ENCODE measurements around the gene RAD51B.

The RAD51B gene

GRCh38 chr14:68610251-68610793 is 790.7 kb downstream of the RAD51B start:
- H3K4me3 ChIP-seq (ENCODE audit: low read length), result no peak overlapping the region
- TF ChIP-seq, protein P1, sequence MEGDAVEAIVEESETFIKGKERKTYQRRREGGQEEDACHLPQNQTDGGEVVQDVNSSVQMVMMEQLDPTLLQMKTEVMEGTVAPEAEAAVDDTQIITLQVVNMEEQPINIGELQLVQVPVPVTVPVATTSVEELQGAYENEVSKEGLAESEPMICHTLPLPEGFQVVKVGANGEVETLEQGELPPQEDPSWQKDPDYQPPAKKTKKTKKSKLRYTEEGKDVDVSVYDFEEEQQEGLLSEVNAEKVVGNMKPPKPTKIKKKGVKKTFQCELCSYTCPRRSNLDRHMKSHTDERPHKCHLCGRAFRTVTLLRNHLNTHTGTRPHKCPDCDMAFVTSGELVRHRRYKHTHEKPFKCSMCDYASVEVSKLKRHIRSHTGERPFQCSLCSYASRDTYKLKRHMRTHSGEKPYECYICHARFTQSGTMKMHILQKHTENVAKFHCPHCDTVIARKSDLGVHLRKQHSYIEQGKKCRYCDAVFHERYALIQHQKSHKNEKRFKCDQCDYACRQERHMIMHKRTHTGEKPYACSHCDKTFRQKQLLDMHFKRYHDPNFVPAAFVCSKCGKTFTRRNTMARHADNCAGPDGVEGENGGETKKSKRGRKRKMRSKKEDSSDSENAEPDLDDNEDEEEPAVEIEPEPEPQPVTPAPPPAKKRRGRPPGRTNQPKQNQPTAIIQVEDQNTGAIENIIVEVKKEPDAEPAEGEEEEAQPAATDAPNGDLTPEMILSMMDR (conservative IDR thresholded peaks at IDR 0.05; ENCODE audit: low read depth, low read length), result no peak
- no peak for DNase-seq (ENCODE audit: low read depth)

DNA sequence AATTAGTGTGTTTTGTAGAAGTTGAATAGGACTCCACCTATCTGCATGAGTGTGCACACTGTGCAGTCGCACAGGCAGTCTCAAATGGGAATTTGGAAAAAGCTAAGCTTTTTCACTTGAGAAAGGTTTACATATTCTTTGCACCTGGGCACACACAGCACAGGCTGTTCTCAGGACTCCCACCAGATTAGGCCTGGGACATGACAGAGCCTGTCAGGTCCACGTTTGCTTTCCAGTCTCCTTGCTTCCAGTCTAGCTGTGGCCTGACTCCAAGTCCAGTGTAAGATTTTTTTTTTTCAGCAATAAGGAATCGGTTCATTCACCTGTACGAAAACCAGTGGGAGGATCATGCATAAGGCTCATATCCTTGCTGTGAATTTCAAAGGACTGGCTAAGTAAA is 792.0 kb downstream of the RAD51B start:
- DNase-seq (ENCODE audit: low read depth), result no peak
- TF ChIP-seq, protein P1 (conservative IDR thresholded peaks at IDR 0.05; ENCODE audit: low read depth, low read length), result no peak

GRCh38 chr14:68612049-68612448 is 792.5 kb downstream of the RAD51B start:
- no peak for DNase-seq (ENCODE audit: low read depth)
- TF ChIP-seq, protein P1 (conservative IDR thresholded peaks at IDR 0.05; ENCODE audit: low read depth, low read length), result no peak
- H3K4me3 ChIP-seq (ENCODE audit: low read length), result no peak overlapping the region

More for the DNA sequence above, 792.0 kb downstream of the RAD51B start:
- H3K4me3 ChIP-seq (ENCODE audit: low read length), result no peak overlapping the region

- H3K4me3 ChIP-seq (ENCODE audit: low read length), result no peak overlapping the region
- no peak for DNase-seq (ENCODE audit: low read depth)
- TF ChIP-seq, protein P1 (conservative IDR thresholded peaks at IDR 0.05; ENCODE audit: low read depth, low read length), result no peak
Observed at GRCh38 chr14:68616221-68616902, 796.8 kb downstream of the RAD51B start.

DNA sequence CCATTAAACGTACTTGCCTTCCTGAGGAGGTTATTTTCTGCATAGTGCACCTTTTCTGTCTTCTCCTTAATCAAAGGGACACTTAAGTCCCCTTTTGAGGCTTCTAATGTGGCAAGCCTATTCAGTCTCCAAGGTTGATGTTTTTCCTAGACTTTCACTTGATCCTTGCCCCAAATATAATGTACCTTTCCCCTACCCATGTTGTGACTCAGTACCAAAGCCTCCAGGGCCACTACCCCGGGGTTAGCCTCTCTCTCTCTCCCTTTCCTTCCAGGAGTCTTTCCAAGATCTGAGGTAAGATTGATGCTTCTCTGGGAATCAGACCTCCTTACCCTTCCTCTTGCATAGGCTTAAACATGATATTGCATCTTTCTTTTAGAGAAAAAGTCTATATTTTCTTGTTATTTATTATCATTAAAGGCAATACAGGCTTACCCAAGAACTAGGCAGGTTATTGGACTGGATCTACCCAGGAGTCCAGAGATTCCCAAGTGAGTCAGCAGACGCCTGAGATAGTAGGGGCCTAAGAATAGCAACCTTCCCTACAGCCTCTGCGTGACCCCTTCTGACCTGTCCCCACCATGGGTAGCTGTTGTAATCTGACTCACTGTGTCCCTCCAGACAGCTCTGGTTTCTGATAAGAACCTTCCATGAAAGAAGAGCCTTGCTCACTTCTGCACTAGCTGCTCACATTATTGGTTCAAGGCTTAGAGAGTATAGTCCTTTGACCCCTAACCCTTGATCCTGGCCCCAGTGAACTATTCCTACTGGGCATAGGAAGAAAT is 800.4 kb downstream of the RAD51B start:
- TF ChIP-seq, protein P1 (conservative IDR thresholded peaks at IDR 0.05; ENCODE audit: low read depth, low read length), result no peak
- no peak for DNase-seq (ENCODE audit: low read depth)
- no peak overlapping the region for H3K4me3 ChIP-seq (ENCODE audit: low read length)

DNA sequence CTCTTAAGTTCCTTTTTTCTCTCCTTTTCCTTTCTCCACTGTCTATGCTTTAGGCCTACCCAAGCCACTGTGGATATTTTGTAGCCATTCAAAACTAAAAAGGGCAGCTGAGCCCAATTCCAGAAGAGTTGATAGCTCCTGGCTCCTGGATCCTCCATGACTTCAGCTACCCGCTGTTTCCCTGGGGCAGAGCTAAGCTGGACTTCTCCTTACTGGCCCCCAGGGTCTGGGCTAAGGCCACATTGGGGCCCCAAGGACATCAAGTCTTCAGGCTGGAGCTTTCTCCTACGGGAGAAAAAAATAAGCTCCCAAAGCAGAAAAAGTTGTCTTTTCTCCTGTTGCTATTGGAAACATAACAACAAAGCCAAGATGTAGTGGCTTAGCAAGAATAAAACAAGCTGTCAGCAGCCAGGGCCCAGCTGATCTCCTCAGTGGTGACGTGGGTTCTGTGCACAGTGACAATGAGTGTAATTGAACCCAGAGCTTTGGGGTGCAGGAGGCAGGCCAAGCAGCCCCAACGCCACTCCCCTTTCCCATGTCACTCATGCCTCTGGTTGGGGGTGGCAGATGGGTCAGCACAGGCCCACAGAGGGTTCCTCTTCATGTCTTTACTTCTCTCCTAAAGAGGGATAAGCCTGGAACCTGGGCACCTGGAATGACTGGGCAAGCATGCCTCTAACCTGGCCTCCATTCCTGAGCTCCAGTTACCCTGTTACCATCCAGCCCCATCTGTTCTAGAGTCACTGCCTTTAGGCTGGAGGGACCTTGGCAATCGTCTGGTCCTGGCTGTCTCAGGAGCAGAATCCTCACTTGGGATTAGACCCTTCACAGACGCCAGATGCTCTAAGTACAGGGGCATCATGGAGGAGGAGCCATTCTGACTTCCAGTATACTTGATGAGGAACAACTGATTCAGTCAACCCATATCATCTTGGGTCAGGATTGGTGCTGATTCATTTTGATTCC is 802.1 kb downstream of the RAD51B start:
- H3K4me3 ChIP-seq (ENCODE audit: low read length), result no peak overlapping the region
- TF ChIP-seq, protein P1 (conservative IDR thresholded peaks at IDR 0.05; ENCODE audit: low read depth, low read length), result no peak
- peak; percentile 89 for DNase-seq (ENCODE audit: low read depth)
